HG03097 (cell line): ENCODE measurements around the gene OR11A1.
"Not testable (repeated sequence)": the region's sequence is repeated elsewhere in the genome, so short reads cannot be mapped to it uniquely, and the experiment has no call there.

ENCODE experiments used
- ATAC-seq: cut with Tn5 transposase; IDR thresholded peaks from one replicate; pipeline ENCODE4 v1.9.1; 2021; ENCODE audit not compliant: unreplicated experiment, low FRiP score

Gene OR11A1

DNA sequence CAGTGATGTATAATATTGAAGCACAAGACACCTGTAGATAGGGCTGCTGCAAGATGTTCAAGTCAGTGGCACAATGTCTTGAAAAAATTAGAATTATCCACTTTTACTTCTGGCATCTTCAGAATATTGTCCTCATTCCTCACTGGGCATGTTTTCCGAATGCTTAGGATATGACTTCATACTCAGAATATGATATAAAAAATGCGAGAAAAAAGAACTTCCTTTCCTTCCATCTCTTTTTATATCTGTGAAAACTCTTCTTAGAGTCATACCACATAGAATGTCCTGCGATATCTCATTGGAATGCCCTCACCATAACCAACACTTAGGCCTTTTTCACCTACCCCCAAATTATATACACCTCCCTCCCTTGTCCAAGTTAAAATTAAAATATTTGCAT lies 26.3 kb upstream of the OR11A1 start:
- no peak for ATAC-seq

DNA sequence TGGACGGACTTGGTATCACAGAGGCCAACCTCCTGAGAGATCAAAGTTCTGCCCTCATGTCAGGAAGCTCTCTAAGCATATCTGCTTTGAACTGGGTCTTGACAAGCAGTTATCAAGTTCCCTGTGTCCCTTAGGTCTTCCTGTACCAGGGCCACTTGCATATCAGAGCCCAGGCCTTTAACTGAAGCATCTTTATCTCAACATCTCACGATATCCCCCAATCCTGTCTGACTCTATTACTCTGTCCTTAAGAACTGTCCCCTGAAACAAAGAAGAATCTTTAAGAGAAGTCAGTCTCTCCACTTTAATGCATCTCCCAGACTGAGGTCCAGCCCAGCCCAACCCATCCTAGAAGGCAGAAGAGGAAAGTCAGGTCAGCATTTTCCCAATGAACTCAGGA lies 22.7 kb upstream of the OR11A1 start:
- ATAC-seq, result no peak

DNA sequence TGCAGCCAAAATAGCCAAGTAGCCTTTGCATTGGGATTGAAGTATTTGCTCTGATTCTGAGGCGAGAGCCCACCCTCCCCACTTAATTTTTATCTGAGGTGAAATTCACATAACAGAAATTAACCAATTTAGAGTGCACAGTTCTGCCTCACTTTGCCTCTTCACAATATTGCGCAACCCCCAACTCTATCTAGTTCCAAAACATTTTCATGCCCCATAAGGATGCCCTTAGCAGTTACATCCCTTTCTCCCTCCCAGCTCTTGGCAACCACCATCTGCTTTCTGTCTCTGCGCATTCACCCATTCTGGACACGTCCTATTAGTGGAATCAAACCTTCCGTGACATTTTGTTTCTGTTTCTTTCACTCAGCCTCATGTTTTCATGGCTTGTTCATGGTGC lies 21.9 kb upstream of the OR11A1 start:
- ATAC-seq, result no peak

DNA sequence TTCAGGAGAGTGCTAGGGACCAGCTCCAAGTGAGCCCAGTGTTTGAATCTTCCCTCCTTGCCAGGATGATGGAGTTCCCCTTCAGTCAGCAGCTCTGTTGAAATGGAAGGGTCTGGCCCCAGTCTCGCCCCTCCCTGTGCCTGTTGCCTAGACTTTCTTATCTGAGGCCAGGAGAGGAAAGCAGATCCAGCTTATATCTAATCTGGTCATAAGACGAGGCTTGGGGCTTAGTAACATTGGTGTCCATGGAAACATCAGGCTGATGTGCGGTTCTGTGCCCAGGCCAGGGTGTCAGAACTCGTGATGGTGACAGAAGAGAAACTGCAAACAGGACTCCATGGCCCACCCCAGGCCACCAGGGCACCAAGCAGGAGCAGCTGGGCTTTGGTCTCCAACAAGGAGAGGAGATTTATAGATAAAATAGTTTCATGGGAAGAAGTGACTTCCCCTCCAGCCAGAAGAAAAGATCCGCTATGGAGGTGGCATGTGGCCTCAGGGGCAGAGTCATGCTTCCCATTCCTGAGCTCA lies 21.1 kb upstream of the OR11A1 start:
- ATAC-seq, result no peak

DNA sequence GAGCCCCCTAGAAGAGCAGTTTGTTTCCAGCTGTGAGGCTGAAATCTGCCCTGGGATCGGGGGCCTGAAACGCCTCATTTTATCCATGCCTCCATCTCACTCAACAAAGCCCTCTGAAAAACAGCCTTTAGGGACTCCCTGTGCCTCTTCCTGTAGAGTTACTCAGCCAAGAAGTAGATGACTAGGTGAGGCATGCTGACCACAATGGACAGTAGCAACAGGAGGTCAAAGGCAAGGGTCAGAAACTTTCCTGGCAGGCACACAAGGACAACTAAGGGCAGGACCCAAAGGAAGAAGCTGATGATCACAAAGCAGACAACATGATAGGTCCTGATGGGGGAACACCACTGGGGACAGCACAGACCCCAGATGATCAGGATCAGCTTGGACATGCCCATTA lies 18.1 kb upstream of the OR11A1 start:
- ATAC-seq, result no peak

DNA sequence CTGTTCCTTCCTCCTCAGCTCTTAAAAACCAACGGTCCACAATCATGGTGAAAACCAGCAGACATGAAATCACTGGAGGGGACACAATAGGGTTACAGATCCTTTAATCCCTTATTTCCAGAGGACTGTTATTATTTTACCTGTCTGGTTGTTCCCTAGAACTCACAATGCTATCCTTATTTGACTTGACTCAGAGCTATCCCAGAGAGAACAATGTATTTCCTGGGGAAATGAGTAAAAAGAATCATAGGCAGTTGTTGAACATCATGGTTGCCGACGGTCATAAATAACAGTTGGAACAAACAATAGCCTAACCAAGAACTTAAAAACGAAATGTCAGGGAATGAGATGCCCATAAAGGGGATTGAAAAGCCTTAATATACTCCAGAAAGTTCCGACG lies 9.4 kb upstream of the OR11A1 start:
- ATAC-seq, result no peak

DNA sequence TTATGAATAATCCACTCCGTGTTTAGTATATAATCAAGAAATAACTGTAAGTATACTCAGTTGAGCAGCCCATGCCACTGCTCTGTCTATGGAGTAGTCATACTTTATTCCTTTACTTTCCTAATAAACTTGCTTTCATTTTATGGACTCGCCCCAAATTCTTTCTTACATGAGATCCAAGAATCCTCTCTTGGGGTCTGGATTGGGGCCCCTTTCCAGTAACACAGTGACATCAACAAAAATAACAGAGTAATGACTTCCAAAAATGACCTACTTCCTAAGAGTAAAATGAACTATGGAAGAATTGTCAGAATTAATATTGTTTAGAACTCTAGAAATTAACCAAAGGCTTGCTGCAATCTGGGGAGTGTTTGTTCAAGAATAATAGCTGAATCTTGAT lies 8.9 kb upstream of the OR11A1 start:
- no peak for ATAC-seq

DNA sequence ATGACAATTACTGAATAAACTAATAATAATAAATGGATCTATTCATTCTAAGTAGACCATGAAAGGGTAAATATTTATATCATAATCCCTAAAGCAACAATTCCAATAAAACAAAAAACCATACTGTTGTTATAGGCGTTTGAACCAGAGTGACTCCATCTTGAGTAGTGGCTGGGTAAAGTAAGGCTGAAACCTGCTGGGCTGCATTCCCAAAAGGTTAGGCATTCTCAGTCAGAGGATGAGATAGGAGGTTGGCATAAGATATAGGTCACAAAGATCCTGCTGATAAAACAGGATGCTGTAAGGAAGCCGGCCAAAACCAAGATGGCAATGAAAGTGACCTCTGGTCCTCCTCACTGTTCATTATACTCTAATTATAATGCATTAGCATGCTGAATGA lies 8.4 kb upstream of the OR11A1 start:
- ATAC-seq, result no peak

DNA sequence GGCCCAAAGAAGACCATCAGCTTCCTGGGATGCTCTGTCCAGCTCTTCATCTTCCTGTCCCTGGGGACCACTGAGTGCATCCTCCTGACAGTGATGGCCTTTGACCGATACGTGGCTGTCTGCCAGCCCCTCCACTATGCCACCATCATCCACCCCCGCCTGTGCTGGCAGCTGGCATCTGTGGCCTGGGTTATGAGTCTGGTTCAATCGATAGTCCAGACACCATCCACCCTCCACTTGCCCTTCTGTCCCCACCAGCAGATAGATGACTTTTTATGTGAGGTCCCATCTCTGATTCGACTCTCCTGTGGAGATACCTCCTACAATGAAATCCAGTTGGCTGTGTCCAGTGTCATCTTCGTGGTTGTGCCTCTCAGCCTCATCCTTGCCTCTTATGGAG lies 5.2 kb upstream of the OR11A1 start:
- no peak for ATAC-seq

DNA sequence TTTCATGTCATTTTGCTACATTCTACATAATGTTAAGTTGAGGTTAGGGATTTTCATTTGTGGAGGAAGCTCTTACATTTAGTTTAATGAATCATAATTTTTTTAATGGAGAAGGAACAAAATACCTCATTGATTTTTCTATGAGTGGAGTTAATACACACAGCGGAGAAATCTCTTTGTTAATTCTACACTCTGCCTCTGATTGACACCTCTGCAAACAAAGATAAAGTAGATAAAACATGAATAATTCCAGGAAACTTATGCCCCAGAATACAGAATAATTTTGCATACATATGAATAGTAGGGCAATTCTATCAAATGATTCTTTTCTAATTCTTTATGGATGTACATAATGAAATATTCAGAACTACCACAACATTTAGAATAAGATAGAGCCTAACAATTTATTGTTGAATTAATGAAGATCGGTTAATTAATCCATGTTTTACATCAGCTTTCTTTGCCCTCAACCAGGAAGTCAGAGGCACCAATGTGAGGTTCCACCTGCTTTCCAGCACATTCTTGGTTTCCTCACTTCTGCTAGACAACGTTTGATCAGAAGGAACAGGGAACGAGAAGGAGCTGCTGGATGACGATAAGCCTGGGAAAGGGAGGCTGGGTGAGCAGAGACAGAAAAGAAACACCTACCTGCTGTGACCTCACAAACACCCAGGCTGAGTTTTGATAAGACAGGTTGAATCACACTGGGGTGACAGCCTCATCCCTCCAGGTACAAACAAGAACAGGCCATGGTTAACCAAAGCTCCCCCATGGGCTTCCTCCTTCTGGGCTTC lies 4.3 kb upstream of the OR11A1 start:
- no peak for ATAC-seq

DNA sequence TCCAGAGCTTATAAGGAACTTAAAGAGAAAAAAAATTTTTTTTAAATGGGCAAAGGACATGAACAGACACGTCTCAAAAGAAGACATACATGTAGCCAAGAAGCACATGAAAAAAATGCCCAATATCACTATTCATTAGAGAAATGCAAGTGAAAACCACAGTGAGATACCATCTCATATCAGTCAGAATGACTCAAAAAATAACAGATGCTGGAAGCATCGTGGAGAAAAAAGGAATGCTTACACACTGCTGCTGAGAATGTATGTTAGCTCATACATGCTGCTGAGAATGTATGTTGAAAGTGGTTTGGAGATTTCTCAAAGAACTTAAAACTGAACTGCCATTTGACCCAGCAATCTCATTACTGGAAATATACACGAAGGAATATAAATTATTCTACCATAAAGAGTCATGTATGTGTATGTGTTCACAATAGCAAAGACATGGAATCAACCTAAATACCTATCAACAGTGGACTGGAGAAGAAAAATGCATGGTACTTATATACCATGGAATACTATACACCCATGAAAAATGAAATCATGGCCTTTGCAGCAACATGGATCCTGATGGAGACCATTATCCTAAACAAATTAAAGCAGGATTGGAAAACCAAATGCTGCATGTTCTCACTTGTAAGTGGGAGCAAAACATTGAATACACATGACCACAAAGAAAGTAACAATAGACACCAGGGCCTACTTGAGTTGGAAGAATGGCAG lies 5.2 kb downstream of the OR11A1 start:
- ATAC-seq, result no peak

DNA sequence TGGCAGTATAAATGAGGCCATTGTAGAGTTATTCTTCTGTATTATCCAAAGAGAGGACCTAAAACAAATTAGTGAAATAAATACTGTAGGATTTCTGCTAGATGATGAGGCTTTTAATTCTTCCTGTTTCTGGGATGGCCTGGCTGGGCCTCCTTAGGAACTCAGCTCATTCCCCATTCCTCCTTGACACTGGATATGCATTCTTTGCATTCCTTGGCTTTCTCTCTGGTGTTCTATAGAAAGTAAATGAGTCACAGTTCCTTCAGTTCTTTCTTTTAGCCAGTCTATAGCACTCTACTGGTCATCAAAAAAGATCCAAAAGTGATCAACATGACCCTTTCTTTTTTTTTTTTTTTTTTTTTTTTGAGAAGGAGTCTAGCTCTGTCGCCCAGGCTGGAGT lies 9.2 kb downstream of the OR11A1 start:
- ATAC-seq, result no peak

DNA sequence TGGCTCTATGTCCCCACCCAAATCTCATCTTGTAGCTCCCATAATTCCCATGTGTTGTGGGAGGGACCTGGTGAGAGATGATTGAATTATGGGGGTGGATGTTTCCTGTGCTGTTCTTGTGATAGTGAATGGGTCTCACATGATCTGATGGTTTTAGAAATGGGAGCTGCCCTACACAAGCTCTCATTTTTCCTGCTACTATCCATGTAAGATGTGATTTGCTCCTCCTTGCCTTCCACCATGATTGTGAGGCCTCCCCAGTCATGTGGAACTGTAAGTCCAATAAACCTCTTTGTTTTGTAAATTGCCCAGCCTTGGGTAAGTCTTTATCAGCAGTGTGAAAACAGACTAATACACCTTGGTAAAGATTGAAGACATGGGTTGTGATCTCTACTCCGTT lies 12.8 kb downstream of the OR11A1 start:
- ATAC-seq, result not testable (repeated sequence)

DNA sequence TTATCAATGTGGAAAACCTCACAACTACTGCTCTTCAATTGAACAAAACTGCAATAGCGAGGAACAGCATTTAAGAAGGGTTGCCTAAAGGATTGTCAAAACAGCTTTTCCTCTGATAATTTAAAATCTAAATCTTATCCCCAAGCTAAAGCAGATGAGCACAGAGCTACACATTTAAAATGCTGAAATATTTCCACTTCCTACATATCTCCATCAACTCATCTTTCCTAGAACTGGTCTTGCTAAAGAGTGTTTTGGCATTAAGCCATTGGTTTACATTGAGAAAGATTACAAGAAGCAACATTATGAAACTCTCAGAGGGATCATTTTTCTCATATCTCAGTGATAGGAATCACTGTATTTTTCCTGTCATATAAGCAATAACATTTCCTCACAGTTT lies 14.2 kb downstream of the OR11A1 start:
- no peak for ATAC-seq

DNA sequence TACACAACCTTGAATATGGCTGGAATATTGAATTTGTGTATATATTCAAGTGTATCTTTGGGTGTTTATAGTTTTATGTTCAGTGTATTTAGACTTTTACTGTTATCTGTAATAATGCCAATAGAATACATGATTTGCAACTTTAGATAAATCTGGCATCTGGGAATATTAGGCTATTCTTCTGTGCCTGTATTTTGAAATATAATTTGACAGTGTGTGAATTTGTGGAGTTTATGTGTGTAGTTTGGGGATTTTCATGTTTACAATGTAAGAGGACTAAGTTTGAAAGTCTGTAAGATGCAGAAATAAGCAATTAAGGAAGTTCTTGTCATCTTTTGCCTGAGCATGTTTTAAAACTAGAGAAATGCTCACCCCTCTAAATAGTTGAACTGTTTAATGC lies 17.9 kb downstream of the OR11A1 start, which contains the start of gene OR10C1:
OR10C1 (plus strand) TSS at position 301 of the 400 bp plus-strand sequence. CDS start 710 bp downstream, outside the sequence.
- no peak for ATAC-seq

DNA sequence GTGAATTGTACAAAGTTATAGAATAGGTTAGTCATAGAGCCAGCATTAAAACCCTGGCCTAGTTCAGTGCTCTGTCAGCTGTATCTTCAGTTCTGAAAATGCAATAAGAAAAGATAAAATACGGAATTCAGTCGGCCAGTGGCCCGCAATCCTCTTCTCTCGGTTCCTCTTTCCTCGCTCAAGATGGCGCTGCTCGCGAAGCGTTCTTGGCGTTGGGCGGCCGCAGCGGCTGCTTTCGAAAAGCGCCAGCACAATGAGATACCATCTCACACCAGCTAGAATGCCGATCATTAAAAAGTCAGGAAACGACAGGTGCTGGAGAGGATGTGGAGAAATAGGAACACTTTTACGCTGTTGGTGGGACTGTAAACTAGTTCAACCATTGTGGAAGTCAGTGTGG lies 20.1 kb downstream of the OR11A1 start:
- not testable (repeated sequence) for ATAC-seq

DNA sequence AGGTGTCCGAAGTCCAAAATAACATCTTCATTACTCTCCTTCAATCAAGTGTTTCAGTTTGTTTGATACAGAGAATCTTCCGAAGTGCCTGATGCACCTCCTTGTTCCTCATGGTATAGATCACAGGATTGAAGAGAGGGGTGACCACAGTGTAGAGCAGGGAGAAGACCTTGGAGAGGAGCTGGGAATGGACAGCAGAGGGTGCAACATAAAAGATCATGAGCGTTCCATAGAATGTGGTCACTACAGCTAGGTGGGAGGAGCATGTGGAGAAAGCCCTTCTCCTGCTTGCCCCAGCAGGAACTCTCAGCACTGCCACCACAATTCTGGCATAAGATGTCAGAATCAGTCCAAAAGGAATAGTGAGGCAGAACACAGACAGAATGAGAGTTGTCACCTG lies 30.2 kb downstream of the OR11A1 start:
- no peak for ATAC-seq

DNA sequence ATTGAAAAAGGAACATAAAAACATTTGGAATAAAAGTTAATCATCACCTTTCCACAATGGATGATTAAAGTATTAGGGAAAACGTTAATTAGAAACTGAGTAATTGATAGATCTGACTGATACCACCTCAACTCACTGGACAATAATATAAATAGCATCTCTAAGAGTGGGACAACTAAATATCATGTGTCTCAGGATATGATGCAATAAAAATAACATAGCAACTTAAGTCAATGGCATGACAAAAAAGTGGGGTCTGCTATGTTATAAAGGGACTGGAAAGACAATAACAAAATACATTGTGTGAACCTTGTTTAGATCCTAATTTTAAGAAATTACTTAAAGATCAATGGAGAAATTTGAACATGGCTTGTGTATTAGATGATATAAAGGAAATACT lies 31.8 kb downstream of the OR11A1 start:
- no peak for ATAC-seq

DNA sequence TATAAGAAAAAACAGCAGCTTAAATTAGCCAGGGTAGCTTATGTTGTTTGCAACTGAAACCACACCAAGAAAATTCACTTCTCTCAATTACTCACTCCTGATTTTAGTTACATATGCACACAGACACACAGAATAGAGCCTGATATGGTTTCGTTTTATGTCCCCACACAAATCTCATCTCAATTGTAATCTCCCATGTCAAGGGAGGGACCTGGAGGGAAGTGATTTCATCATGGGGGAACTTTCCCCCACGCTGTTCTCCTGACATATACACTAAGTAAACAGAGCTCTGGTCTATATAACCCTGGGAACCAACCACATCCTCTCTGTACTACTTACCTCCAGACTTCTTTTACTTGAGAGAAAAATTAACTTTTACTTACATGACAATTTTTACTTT lies 32.3 kb downstream of the OR11A1 start:
- ATAC-seq, result no peak

DNA sequence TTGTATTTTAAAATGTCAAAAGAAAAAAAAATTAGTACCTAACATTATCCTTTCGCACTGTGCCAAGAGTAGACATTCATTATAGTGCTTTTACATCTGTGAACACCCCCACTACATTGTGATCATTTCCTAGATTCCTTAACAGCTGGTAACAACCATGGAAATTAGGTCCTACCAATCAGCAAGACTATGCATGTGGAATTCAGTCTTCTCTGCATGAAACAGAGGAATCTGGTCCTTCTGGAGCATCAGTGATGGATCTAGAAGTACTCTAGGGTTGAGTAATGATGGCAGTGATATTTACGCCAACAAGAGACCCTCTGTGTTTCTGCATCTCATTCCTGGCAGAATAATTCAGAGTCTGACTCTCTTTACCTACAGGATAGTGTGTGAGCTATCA lies 32.7 kb downstream of the OR11A1 start:
- no peak for ATAC-seq

DNA sequence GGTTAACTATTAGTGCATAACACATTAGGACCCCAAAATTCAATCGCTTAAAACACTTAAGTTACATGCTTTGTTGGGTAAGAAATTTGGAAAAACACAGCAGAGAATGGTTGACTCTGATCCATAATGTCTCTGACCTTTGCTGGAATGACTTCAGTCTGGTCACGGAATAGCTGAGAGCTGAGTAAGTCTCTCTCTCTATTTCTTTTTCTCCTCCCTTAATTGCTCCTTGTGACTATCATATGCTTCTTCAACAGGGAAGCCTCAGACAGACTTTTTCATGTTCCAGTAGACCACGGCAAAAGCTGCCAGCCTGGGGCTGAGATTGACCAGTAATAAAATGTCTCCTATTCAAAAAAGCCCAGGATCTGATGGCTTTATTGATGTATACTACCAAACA lies 37.4 kb downstream of the OR11A1 start:
- no peak for ATAC-seq

DNA sequence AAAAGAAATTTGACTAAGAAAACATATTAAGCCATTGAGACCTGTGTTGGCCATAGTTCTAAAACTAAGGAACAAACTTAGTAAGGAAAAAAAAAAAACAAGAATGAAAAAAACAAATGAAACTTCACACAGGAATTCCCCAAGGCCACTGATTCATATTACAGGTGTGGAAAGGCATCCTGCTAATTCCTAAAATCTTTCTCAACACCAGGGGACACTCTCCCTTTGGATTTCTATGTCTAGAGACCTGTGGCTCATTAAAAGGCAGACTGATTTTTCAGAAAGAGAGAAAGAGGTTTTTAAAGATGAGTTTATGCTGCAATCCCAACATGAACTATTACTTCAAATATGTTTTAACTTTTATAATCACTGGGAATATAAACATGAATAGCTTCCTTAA lies 42.3 kb downstream of the OR11A1 start, which contains the start of gene OR12D1:
OR12D1 (plus strand) TSS at position 341 of the 400 bp plus-strand sequence.
- ATAC-seq, result no peak
